K562 (cell line): ENCODE results near the gene MINDY4B. TPM values are rescaled to one million over a fixed set of nuclear protein-coding genes. Genes with fewer than 3 reads are reported as not detected.

Experiments used
- ATAC-seq: fragments of 200-7000 bp; cut with Tn5 transposase; 3 replicates; pipeline ENCODE4 v1.9.1; 2020; ENCODE audit warnings: moderate library complexity
- BruUV-seq: library from RNA; stranded (reverse); fragments of 400-500 nt; replicated peaks from 2 replicates; lab custom pipeline; 2021; lab: Mats Ljungman, UMichigan
- CTCF ChIA-PET: fragments of 300-600 bp; formaldehyde crosslinking; extraction: SDS; loops from one replicate; lab custom pipeline; 2021; ENCODE audit warnings: low intra/inter-chr PET ratio; lab: Yijun Ruan, JAX
- POLR2A ChIA-PET: fragments of 300-600, 350-650 bp; sonication (Branson Sonifier 250); formaldehyde crosslinking; extraction: SDS; loops from one replicate; lab custom pipeline; 2021; ENCODE audit warnings: antibody characterized with exemption, inconsistent platforms; lab: Yijun Ruan, JAX
- DNase-seq, 4 experiments: peaks; one replicate each; pipeline versions ENCODE4 v3.0.0 to v3.0.0-alpha.2; 2011 to 2018; ENCODE audit warnings: low spot score in 3 of 4, mixed read lengths in 3 of 4; ENCODE audit errors: extremely low read depth in 1 of 4
- FAIRE-seq: peaks from 2 replicates; lab custom pipeline; 2011; peaks lifted over from hg19 to GRCh38; lab: Jason Lieb, UNC
- H2AFZ ChIP-seq: 2 replicates; pipeline ENCODE4 v1.6.0; 2011; ENCODE audit warnings: low read depth, low read length, control low read depth, inconsistent platforms
- H3K27ac ChIP-seq: fragments of 200-600 bp; 3 replicates; pipeline ENCODE4 v1.8.0; 2011; ENCODE audit warnings: low read depth, mild to moderate bottlenecking, control low read depth, inconsistent platforms, low read length, moderate library complexity, mixed read lengths; ENCODE audit errors: extremely low read depth
- H3K27me3 ChIP-seq, 2 experiments: fragments of 300-600 bp in 1 of 2; 2 replicates in 1 of 2; 3 replicates in 1 of 2; pipeline versions ENCODE4 v1.6.0 to v1.8.0; 2011; ENCODE audit warnings: inconsistent platforms in 2 of 2, low read length in 2 of 2, mild to moderate bottlenecking in 1 of 2, mixed read lengths in 1 of 2, moderate library complexity in 1 of 2; ENCODE audit not compliant: control insufficient read depth in 2 of 2, insufficient read depth in 2 of 2
- H3K36me3 ChIP-seq: fragments of 300-600 bp; 3 replicates; pipeline ENCODE4 v1.8.0; 2011; ENCODE audit warnings: mild to moderate bottlenecking, low read length, inconsistent platforms; ENCODE audit not compliant: control insufficient read depth, insufficient read depth
- H3K4me1 ChIP-seq, 2 experiments: fragments of 200-600 bp in 1 of 2; replicated peaks in 1 of 2; 2 replicates in 1 of 2; 3 replicates in 1 of 2; pipeline versions ENCODE4 v1.5.1 to v1.8.0; 2011; ENCODE audit warnings: inconsistent platforms in 2 of 2, low read length in 2 of 2, mild to moderate bottlenecking in 1 of 2, mixed read lengths in 1 of 2, moderate library complexity in 1 of 2; ENCODE audit not compliant: control insufficient read depth in 2 of 2, insufficient read depth in 2 of 2
- H3K4me2 ChIP-seq: 2 replicates; pipeline ENCODE4 v1.6.1; 2011; ENCODE audit warnings: low read length, control low read depth, inconsistent platforms, mixed read lengths; ENCODE audit not compliant: insufficient read depth
- H3K4me3 ChIP-seq: fragments of 200-600 bp; sonication (generic), shearing (Covaris generic); 2 replicates; pipeline ENCODE4 v1.5.1; 2016; ENCODE audit warnings: control low read depth, inconsistent platforms
- H3K79me2 ChIP-seq: fragments of 200-600 bp; 3 replicates; pipeline ENCODE4 v1.8.0; 2011; ENCODE audit warnings: low read length, inconsistent platforms; ENCODE audit not compliant: control insufficient read depth, insufficient read depth
- H3K9ac ChIP-seq, 2 experiments: 2 replicates each; pipeline versions ENCODE4 v1.6.0 to v1.6.1; 2011; ENCODE audit warnings: low read depth in 2 of 2, low read length in 2 of 2, control low read depth in 1 of 2, inconsistent platforms in 1 of 2, mild to moderate bottlenecking in 1 of 2, mixed read lengths in 1 of 2; ENCODE audit not compliant: insufficient read depth in 1 of 2
- H3K9me1 ChIP-seq: one replicate; pipeline ENCODE4 v1.6.0; 2011; ENCODE audit warnings: inconsistent platforms, mild to moderate bottlenecking, low read length, moderate library complexity; ENCODE audit not compliant: control insufficient read depth, insufficient read depth
- H3K9me3 ChIP-seq: replicated peaks from 2 replicates; pipeline ENCODE4 v1.5.1; 2011; ENCODE audit warnings: low read depth, low read length, inconsistent platforms; ENCODE audit not compliant: control insufficient read depth, insufficient read depth
- H4K20me1 ChIP-seq: replicated peaks from 2 replicates; pipeline ENCODE4 v1.6.1; 2011; ENCODE audit warnings: low read length, inconsistent platforms, mixed read lengths; ENCODE audit not compliant: control insufficient read depth, insufficient read depth
- CC2D1A ChIP-seq: fragments of 450-650 bp; IDR thresholded peaks from 2 replicates; pipeline ENCODE4 v1.6.1; 2017; ENCODE audit warnings: mild to moderate bottlenecking
- E2F6 ChIP-seq, 2 experiments: IDR thresholded peaks; 2 replicates each; pipeline ENCODE4 v1.6.1; 2011; ENCODE audit warnings: borderline replicate concordance in 1 of 2, control low read depth in 1 of 2, low read depth in 1 of 2, low read length in 1 of 2, mild to moderate bottlenecking in 1 of 2, mixed read lengths in 1 of 2, moderate library complexity in 1 of 2; ENCODE audit not compliant: insufficient read depth in 1 of 2, insufficient read length in 1 of 2, poor library complexity in 1 of 2, severe bottlenecking in 1 of 2; ENCODE audit errors: extremely low read depth in 1 of 2
- KHSRP ChIP-seq: fragments of 450-650 bp; IDR thresholded peaks from 2 replicates; pipeline ENCODE4 v1.6.1; 2017
- MAZ ChIP-seq, 2 experiments: fragments of 450-650 bp in 1 of 2; sonication (generic) in 1 of 2; formaldehyde crosslinking; IDR thresholded peaks in 1 of 2; conservative IDR thresholded peaks in 1 of 2; 2 replicates each; pipeline versions ENCODE4 v1.4.0 to v1.5.0; 2020; ENCODE audit warnings: mild to moderate bottlenecking in 1 of 2, missing genetic modification reagents in 1 of 2
- MYBL2 ChIP-seq, 2 experiments: fragments of 450-650 bp in 1 of 2; sonication (generic) in 1 of 2; formaldehyde crosslinking in 1 of 2; IDR thresholded peaks; 2 replicates each; pipeline versions ENCODE4 v1.6.1 to v1.8.1; 2017 to 2022; ENCODE audit warnings: borderline replicate concordance in 1 of 2, inconsistent platforms in 1 of 2, low read depth in 1 of 2, mild to moderate bottlenecking in 1 of 2, missing genetic modification reagents in 1 of 2, moderate library complexity in 1 of 2
- NCOA4 ChIP-seq: fragments of 450-650 bp; IDR thresholded peaks from 2 replicates; pipeline ENCODE4 v1.6.1; 2018; ENCODE audit warnings: mild to moderate bottlenecking; ENCODE audit not compliant: partially characterized antibody
- PHF21A ChIP-seq: fragments of 450-650 bp; IDR thresholded peaks from 2 replicates; pipeline ENCODE4 v1.6.1; 2017; ENCODE audit warnings: low read depth, borderline replicate concordance
- POLR2A ChIP-seq: fragments of 450-650 bp; conservative IDR thresholded peaks from 2 replicates; pipeline ENCODE4 v1.6.1; 2016
- SNRNP70 ChIP-seq: fragments of 200-400 bp; formaldehyde crosslinking; optimal IDR thresholded peaks from 2 replicates; pipeline ENCODE3; 2017; ENCODE audit warnings: low read depth, low read length
- XRCC5 ChIP-seq: fragments of 200-400 bp; formaldehyde crosslinking; IDR thresholded peaks from 2 replicates; pipeline ENCODE4 v1.6.1; 2017; ENCODE audit warnings: low read depth, mild to moderate bottlenecking, low read length
- ZEB2 ChIP-seq: fragments of 450-650 bp; IDR thresholded peaks from 2 replicates; pipeline ENCODE4 v1.6.1; 2016
- WGBS: fragments of 100-300 bp; shearing (Covaris generic); methylation state at CpG from one replicate; pipeline ENCODE4 v1.1.6; 2016; ENCODE audit warnings: low coverage, mixed read lengths; ENCODE audit not compliant: insufficient coverage; ENCODE audit errors: missing lambda C conversion rate; 5-methylcytosine and 5-hydroxymethylcytosine counted together
- in situ Hi-C: fragments of 300-500 bp; cut with MboI; formaldehyde crosslinking; loops from 4 replicates; pipeline ENCODE4 v1.15.0; 2018; ENCODE audit warnings: inconsistent platforms, mixed read lengths
- intact Hi-C: fragments of 100-400 bp; cut with micrococcal nuclease; formaldehyde crosslinking; loops from 2 replicates; pipeline ENCODE4 v1.14.2; 2022
- polyA plus RNA-seq, 8 experiments: library from polyadenylated mRNA; depleted of rRNA in 4 of 8; stranded (reverse) in 5 of 8; unstranded in 3 of 8; fragments of >200 nt; fragmentation: Nextera tagmentation in 2 of 8; fragmentation: Illumina TruSeq in 1 of 8; extraction: Ambion mirVana in 2 of 8; extraction: Trizol in 1 of 8; gene quantifications; 2 replicates each; pipeline versions ENCODE4 v1.2.1 to v1.2.3, GENCODE V29; 2011 to 2014; ENCODE audit warnings: inconsistent platforms in 1 of 8, missing spikeins in 1 of 8
- total RNA-seq, 7 experiments: library from RNA; depleted of rRNA in 6 of 7; stranded (reverse); fragments of >200 nt in 6 of 7; fragmentation: Illumina TruSeq in 2 of 7; extraction: Trizol in 2 of 7; gene quantifications; 2 replicates each; pipeline versions ENCODE4 v1.2.1 to v1.2.3, GENCODE V29; 2011 to 2021; ENCODE audit warnings: low replicate concordance in 1 of 7

MINDY4B gene
- total and polyA plus RNA-seq, 9 of the 15 experiments (the other 6 are each of a cell fraction or from before 2014, with no cell fraction given): not detected

- Histone ChIP-seq H3K27me3 (peaks cover 4 to 12% of the 10 kb centered on the region in 2 experiments; a peak in 3 of 5 replicates), H3K9me1 (no peaks in the 10 kb centered on the region), H2AFZ (no peak overlapping the region), H3K4me1 (no peaks in the 10 kb centered on the region), H3K9me3 (no peaks in the 10 kb centered on the region), H3K27ac (no peak overlapping the region), H3K79me2 (no peaks in the 10 kb centered on the region), H4K20me1 (no peaks in the 10 kb centered on the region), H3K9ac (no peak overlapping the region), H3K4me3 (no peak overlapping the region), H3K36me3 (no peaks in the 10 kb centered on the region), H3K4me2 (no peak overlapping the region)
- POLR2A ChIA-PET: no interaction called here
- under 1% methylated on average over 6 of the region's 6 CpGs for WGBS
- no peak for ATAC-seq
- CTCF ChIA-PET: no interaction called here
- DNase-seq: no peak
- in situ Hi-C loops: no loop called here
- BruUV-seq: no TSS peak
- intact Hi-C loops: no loop called here
- no peak for FAIRE-seq
- no peak for TF ChIP-seq E2F6 (IDR thresholded peaks at IDR 0.05; ENCODE audit: borderline replicate concordance in 1 of 2, extremely low read depth in 1 of 2, insufficient read depth in 1 of 2, insufficient read length in 1 of 2, low read depth in 1 of 2, low read length in 1 of 2, poor library complexity in 1 of 2, severe bottlenecking in 1 of 2)
- TF ChIP-seq KHSRP: no peak
- no peak for TF ChIP-seq NCOA4
- TF ChIP-seq SNRNP70: no peak
- no peak for TF ChIP-seq MAZ (CRISPR knock-in tag; conservative IDR thresholded peaks at IDR 0.05 in 1 of 2, IDR thresholded peaks at IDR 0.05 in 1 of 2)
- TF ChIP-seq ZEB2: no peak
- TF ChIP-seq PHF21A: no peak
- no peak for TF ChIP-seq MYBL2 (IDR thresholded peaks at IDR 0.05; ENCODE audit: low read depth)
- no peak for TF ChIP-seq MYBL2 (CRISPR knock-in tag; IDR thresholded peaks at IDR 0.05; ENCODE audit: borderline replicate concordance)
- TF ChIP-seq CC2D1A: no peak
- TF ChIP-seq XRCC5: no peak
- no peak for TF ChIP-seq POLR2A
- TF ChIP-seq, all 486 proteins: peak for 0
These were observed 28.5 kb downstream of the MINDY4B start for GRCh38 chr3:150876611-150877265.
